Tibial artery (tissue), 4 donors: Measurements from ENCODE around the gene RPL32.

Experiments
- DNase-seq, 2 donors: peaks; one replicate each; pipeline ENCODE4 v3.0.0-alpha.2; 2019
- H3K27ac ChIP-seq, 2 donors: fragments of 200-600 bp; sonication (generic) in 1 of 2; 1 replicate in 1 of 2; 2 replicates in 1 of 2; pipeline ENCODE4 v1.5.1; 2018 to 2019; ENCODE audit warnings: mild to moderate bottlenecking in 1 of 2
- H3K27me3 ChIP-seq, 2 donors: fragments of 200-600 bp; sonication (generic) in 1 of 2; one replicate each; pipeline versions ENCODE4 v1.5.1 to v1.6.0; 2016 to 2019
- H3K36me3 ChIP-seq, 3 donors: fragments of 200-600 bp; sonication (generic) in 2 of 3; one replicate each; pipeline ENCODE4 v1.5.1; 2016 to 2019; ENCODE audit warnings: mild to moderate bottlenecking in 2 of 3
- H3K4me1 ChIP-seq, 4 donors: fragments of 200-600 bp; sonication (generic) in 2 of 4; 1 replicate in 3 of 4; 2 replicates in 1 of 4; pipeline ENCODE4 v1.5.1; 2016 to 2019
- H3K4me3 ChIP-seq, 2 donors: fragments of 200-600 bp; sonication (generic) in 1 of 2; 1 replicate in 1 of 2; 2 replicates in 1 of 2; pipeline ENCODE4 v1.5.1; 2018 to 2019; ENCODE audit warnings: mild to moderate bottlenecking in 2 of 2
- H3K9me3 ChIP-seq, 3 donors: fragments of 200-600 bp; sonication (generic) in 1 of 3; one replicate each; pipeline ENCODE4 v1.5.1; 2016 to 2019
- intact Hi-C: fragments of 100-400 bp; cut with DNase I; formaldehyde crosslinking; loops from one replicate; pipeline ENCODE4 v1.15.0; 2023; ENCODE audit warnings: low total_unique reads
- TF ChIP-seq, protein P1 (sequence below), 2 experiments: fragments of 200-600 bp in 1 of 2; fragments of 450-650 bp in 1 of 2; IDR thresholded peaks; one replicate each; pipeline ENCODE4 v1.5.1; 2017 to 2019; ENCODE audit warnings: antibody characterized with exemption in 2 of 2, mild to moderate bottlenecking in 1 of 2, moderate library complexity in 1 of 2

RPL32 gene

DNA sequence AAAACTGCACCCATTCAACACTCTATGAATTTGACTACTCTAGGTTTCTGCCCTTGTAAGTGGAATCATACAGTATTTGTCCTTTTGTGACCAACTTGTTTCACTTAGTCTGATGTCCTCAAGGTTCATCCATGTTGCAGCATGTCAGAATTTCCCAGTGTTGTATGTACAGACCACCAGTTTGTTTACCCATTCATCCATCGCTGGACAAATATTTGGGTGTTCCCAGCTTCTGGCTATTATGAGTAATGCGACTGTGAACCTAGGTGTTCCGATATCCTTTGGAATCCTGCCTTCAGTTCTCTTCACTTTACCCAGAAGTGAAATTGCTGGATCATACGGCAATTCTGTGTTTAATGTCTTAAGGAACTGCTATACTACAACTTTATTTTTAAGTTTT lies 12.6 kb downstream of the RPL32 start:
- Histone ChIP-seq H3K4me3 (no peak overlapping the region), H3K36me3 (peaks cover 77 to 94% (median 81%) of the 10 kb centered on the region in 3 donors), H3K27ac (no peak overlapping the region), H3K27me3 (no peaks in the 10 kb centered on the region), H3K9me3 (no peaks in the 10 kb centered on the region), H3K4me1 (no peaks in the 10 kb centered on the region)
- no peak for DNase-seq
- TF ChIP-seq, protein P1, sequence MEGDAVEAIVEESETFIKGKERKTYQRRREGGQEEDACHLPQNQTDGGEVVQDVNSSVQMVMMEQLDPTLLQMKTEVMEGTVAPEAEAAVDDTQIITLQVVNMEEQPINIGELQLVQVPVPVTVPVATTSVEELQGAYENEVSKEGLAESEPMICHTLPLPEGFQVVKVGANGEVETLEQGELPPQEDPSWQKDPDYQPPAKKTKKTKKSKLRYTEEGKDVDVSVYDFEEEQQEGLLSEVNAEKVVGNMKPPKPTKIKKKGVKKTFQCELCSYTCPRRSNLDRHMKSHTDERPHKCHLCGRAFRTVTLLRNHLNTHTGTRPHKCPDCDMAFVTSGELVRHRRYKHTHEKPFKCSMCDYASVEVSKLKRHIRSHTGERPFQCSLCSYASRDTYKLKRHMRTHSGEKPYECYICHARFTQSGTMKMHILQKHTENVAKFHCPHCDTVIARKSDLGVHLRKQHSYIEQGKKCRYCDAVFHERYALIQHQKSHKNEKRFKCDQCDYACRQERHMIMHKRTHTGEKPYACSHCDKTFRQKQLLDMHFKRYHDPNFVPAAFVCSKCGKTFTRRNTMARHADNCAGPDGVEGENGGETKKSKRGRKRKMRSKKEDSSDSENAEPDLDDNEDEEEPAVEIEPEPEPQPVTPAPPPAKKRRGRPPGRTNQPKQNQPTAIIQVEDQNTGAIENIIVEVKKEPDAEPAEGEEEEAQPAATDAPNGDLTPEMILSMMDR (IDR thresholded peaks at IDR 0.05), result no peak
- intact Hi-C loops, result no loop called here

DNA sequence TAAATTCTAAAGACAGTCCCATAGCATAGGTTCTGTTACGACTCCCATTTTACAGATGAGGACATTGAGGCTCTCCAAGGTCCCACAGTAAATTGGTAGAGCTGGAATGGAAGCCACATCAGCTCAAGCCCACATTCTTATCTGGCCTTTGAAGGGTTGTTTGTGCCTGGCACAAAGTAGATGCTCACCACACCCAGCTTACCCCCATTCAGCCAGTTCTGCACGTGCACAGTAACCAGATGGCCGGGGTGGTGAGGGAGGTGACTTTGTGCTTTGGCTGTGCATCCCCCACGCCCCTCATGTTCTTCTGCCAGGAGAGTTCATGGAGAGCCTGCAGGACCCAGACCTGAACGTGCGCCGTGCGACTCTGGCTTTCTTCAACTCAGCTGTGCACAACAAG lies 16.2 kb downstream of the RPL32 start:
- no peaks in the 10 kb centered on the region for H3K27me3 ChIP-seq
- no peak overlapping the region for H3K27ac ChIP-seq
- TF ChIP-seq, protein P1 (IDR thresholded peaks at IDR 0.05), result no peak
- H3K4me3 ChIP-seq, result no peak overlapping the region
- H3K9me3 ChIP-seq, result no peaks in the 10 kb centered on the region
- DNase-seq, result no peak
- H3K36me3 ChIP-seq, result peaks cover 50 to 82% (median 55%) of the 10 kb centered on the region in 3 donors
- intact Hi-C loops, result no loop called here
- no peaks in the 10 kb centered on the region for H3K4me1 ChIP-seq

DNA sequence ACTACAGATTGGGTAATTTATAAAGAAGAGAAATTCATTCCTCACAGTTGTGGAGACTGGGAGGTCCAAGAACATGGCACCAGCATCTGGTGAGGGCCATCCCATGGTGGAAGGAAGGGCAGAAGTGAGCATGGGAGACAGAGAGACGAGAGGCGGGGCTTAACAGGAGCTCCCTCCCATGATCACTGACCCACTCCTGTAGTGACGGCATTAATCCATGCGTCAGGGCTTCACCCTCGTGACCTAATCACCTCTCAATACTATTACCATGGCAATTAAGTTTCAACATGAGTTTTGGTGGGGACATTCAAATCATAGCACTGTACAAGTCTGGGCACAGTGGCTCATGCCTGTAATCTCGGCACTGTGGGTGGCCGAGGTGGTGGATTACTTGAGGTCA lies 17.1 kb downstream of the RPL32 start:
- H3K36me3 ChIP-seq, result peaks cover 51 to 80% (median 53%) of the 10 kb centered on the region in 3 donors
- TF ChIP-seq, protein P1 (IDR thresholded peaks at IDR 0.05), result no peak
- H3K4me3 ChIP-seq, result no peak overlapping the region
- H3K27ac ChIP-seq, result no peak overlapping the region
- no peaks in the 10 kb centered on the region for H3K27me3 ChIP-seq
- H3K9me3 ChIP-seq, result no peaks in the 10 kb centered on the region
- no peaks in the 10 kb centered on the region for H3K4me1 ChIP-seq
- no peak for DNase-seq
- intact Hi-C loops, result no loop called here

DNA sequence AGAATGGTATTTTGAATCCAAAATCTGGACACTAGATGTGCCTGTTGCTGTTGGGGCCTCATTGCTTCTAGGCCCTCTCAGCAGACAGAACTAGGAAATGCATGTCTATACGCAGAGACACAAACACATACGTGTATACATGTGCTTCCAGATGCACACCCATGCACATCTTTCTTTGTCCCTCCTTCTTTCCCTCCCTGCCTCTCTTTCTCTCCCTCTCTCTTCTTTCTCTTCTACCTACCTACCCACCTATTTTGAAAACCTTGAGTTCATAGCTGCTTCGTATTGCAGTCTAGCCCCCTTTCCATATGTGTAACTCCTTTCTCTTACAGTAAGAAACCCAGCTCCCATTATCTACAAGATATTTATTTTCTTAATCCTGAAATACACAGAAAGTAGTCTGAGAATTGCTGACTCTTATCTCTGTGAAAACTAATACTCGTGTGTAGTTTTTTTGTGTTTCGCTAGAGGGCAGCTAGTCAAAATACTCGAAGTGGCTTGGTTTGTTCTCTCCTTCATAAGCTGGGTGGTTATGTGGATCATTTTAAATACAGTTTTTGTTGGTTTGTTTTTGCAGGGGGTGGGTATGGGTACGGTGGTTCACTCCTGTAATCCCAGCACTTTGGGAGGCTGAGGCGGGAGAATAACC lies 18.5 kb downstream of the RPL32 start:
- H3K4me1 ChIP-seq, result no peaks in the 10 kb centered on the region
- TF ChIP-seq, protein P1 (IDR thresholded peaks at IDR 0.05), result no peak
- no peaks in the 10 kb centered on the region for H3K9me3 ChIP-seq
- no peak for DNase-seq
- no peak overlapping the region for H3K27ac ChIP-seq
- peaks cover 53 to 80% (median 55%) of the 10 kb centered on the region in 3 donors for H3K36me3 ChIP-seq
- no peaks in the 10 kb centered on the region for H3K27me3 ChIP-seq
- intact Hi-C loops, result no loop called here
- H3K4me3 ChIP-seq, result no peak overlapping the region

DNA sequence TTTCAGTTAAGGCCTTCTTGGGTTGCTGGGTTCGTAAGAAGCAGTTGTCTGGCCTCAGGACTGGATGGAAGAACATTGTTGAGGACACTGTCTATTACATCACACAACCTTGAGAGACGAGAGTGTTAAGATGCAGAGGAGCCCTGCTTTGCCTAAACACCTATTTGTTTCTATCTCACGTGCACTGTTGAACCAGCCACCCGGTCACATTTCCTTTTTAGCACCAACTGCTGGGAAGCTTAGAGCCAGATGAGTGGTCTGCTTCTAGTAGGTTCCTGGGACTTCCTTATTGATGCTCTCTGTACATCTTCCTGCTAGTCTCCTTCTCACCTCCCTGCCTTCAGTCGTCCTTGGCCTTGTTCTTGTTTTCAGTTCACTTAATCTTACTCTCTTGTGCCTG lies 22.6 kb downstream of the RPL32 start:
- Histone ChIP-seq H3K27ac (no peak overlapping the region), H3K4me1 (no peaks in the 10 kb centered on the region), H3K4me3 (no peak overlapping the region), H3K36me3 (peaks cover 59 to 87% (median 67%) of the 10 kb centered on the region in 3 donors), H3K9me3 (no peaks in the 10 kb centered on the region), H3K27me3 (no peaks in the 10 kb centered on the region)
- intact Hi-C loops, result no loop called here
- TF ChIP-seq, protein P1 (IDR thresholded peaks at IDR 0.05), result no peak
- no peak for DNase-seq
